CD4-positive, alpha-beta T cell (primary cell): ENCODE measurements around the gene SNAPC4. TPM values are rescaled to one million over a fixed set of nuclear protein-coding genes. Genes with fewer than 3 reads are reported as not detected.

Source experiments
- ATAC-seq: fragments of 200-7000 bp; cut with Tn5 transposase; one replicate; pipeline ENCODE4 v1.10.0; 2022; ENCODE audit warnings: mild to moderate bottlenecking; ENCODE audit not compliant: poor library complexity
- CTCF ChIA-PET: fragments of 350-600 bp; sonication (Branson Sonifier 250); formaldehyde crosslinking; loops from one replicate; lab custom pipeline; 2021; ENCODE audit warnings: antibody characterized with exemption, inconsistent platforms; lab: Charles Lee
- POLR2A ChIA-PET: fragments of 350-600 bp; sonication (Branson Sonifier 250); formaldehyde crosslinking; loops from one replicate; lab custom pipeline; 2021; ENCODE audit warnings: antibody characterized with exemption, inconsistent platforms; lab: Charles Lee
- DNase-seq, 14 experiments: peaks; one replicate each; pipeline ENCODE4 v3.0.0-alpha.2; 2013 to 2020; ENCODE audit warnings: mixed read lengths in 2 of 14
- H3K27ac ChIP-seq, 2 donors: one replicate each; pipeline versions ENCODE4 v1.5.1 to v1.7.0; 2013; ENCODE audit warnings: low read length in 2 of 2, low read depth in 1 of 2, mild to moderate bottlenecking in 1 of 2
- H3K27me3 ChIP-seq, 2 experiments: 1 replicate in 1 of 2; 2 replicates in 1 of 2; pipeline versions ENCODE4 v1.6.1 to v1.7.0; 2013; ENCODE audit warnings: low read length in 2 of 2, control low read depth in 1 of 2, mild to moderate bottlenecking in 1 of 2, moderate library complexity in 1 of 2; ENCODE audit not compliant: insufficient read depth in 2 of 2, control insufficient read depth in 1 of 2
- H3K36me3 ChIP-seq: one replicate; pipeline ENCODE4 v1.6.1; 2013; ENCODE audit warnings: low read length, control low read depth; ENCODE audit not compliant: insufficient read depth
- H3K4me1 ChIP-seq: one replicate; pipeline ENCODE4 v1.6.1; 2013; ENCODE audit warnings: low read length, control low read depth; ENCODE audit not compliant: insufficient read depth
- H3K4me3 ChIP-seq: one replicate; pipeline ENCODE4 v1.5.1; 2013; ENCODE audit warnings: mild to moderate bottlenecking, low read length, moderate library complexity
- H3K9me3 ChIP-seq, 2 experiments: 1 replicate in 1 of 2; 2 replicates in 1 of 2; pipeline versions ENCODE4 v1.6.1 to v1.7.0; 2013; ENCODE audit warnings: low read length in 2 of 2, mild to moderate bottlenecking in 2 of 2, control low read depth in 1 of 2, moderate library complexity in 1 of 2; ENCODE audit not compliant: control insufficient read depth in 1 of 2, insufficient read depth in 1 of 2
- H3K27ac Mint-ChIP-seq: one replicate; pipeline ENCODE4 v1.8.0; 2020; ENCODE audit warnings: mixed read lengths
- H3K27me3 Mint-ChIP-seq: one replicate; pipeline ENCODE4 v1.8.0; 2021; ENCODE audit warnings: mixed read lengths
- H3K36me3 Mint-ChIP-seq: one replicate; pipeline ENCODE4 v1.8.0; 2021; ENCODE audit warnings: low read depth, mixed read lengths
- H3K4me1 Mint-ChIP-seq: one replicate; pipeline ENCODE4 v1.8.0; 2021; ENCODE audit warnings: low read depth, mixed read lengths
- H3K4me3 Mint-ChIP-seq: one replicate; pipeline ENCODE4 v1.8.0; 2020; ENCODE audit warnings: mild to moderate bottlenecking, mixed read lengths
- H3K9me3 Mint-ChIP-seq: one replicate; pipeline ENCODE4 v1.8.0; 2020; ENCODE audit warnings: mixed read lengths
- CTCF ChIP-seq: fragments of 200-600 bp; IDR thresholded peaks from one replicate; pipeline ENCODE4 v1.8.0; 2022; ENCODE audit warnings: antibody characterized with exemption, mild to moderate bottlenecking
- intact Hi-C, 2 experiments: fragments of 100-400 bp; cut with DNase I in 1 of 2; cut with micrococcal nuclease in 1 of 2; formaldehyde crosslinking; loops; one replicate each; pipeline versions ENCODE4 v1.15.1 to v1.9.0; 2023 to 2025; cut with DNase I, micrococcal nuclease
- total RNA-seq, 174 experiments: library from RNA in 2 of 174; stranded (reverse) in 2 of 174; gene quantifications; one replicate each; pipeline ENCODE4 v1.2.3 and lab custom pipeline; 2021 to 2026

The SNAPC4 gene
- total RNA-seq, 2 experiments from 2014 or later = 7.7 to 8.0 TPM

DNA sequence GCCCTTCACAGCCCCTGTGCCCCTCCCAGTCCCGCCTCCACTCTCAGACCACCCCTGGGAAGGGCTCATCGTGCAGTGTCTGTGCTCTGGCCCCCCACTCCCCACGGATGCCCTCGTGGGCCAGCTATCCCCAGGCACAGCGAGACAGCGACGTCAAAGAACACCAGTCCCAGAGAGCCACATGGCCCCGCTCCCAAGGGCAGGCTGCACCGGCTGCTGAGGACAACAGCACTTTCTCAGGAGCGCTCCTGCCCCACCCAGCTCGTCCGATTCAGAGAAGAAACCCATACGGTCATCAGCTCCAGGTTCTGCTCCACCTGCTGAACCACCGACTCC, 4.8 kb upstream of the SNAPC4 start:
- Mint-ChIP-seq H3K4me3 (peak overlapping the region; percentile 55), H3K36me3 (peaks cover 48% of the 10 kb centered on the region), H3K4me1 (peaks cover 54% of the 10 kb centered on the region), H3K27me3 (no peaks in the 10 kb centered on the region), H3K9me3 (no peaks in the 10 kb centered on the region), H3K27ac (peak overlapping the region; percentile 91)
- no peaks in the 10 kb centered on the region for H3K9me3 ChIP-seq
- H3K4me1 ChIP-seq = peaks cover 75% of the 10 kb centered on the region
- ATAC-seq (no peak), DNase-seq (no peak)
- ChIA-PET CTCF (interaction anchor here (1.8 kb wide), 1 partner anchor 41 kb away, joined by 18 read pairs; the partner anchor contains the start of gene DNLZ), POLR2A (interaction anchor here (0.6 to 2.0 kb wide), 2 partner anchors 135 to 718 kb away, joined by 4 to 6 read pairs; no protein-coding TSS in a partner anchor)
- H3K27me3 ChIP-seq = no peaks in the 10 kb centered on the region
- intact Hi-C loops = loop anchor here in 1 of 2 experiments (10.0 kb wide), 3 partner anchors 140 to 440 kb away; partner anchors contain the start of genes NOTCH1, RABL6 and UBAC1
- peaks cover 28% of the 10 kb centered on the region for H3K36me3 ChIP-seq
- peak overlapping the region; percentile 52 to 86 for H3K27ac ChIP-seq
- TF ChIP-seq CTCF = no peak
- H3K4me3 ChIP-seq = peak overlapping the region; percentile 9

DNA sequence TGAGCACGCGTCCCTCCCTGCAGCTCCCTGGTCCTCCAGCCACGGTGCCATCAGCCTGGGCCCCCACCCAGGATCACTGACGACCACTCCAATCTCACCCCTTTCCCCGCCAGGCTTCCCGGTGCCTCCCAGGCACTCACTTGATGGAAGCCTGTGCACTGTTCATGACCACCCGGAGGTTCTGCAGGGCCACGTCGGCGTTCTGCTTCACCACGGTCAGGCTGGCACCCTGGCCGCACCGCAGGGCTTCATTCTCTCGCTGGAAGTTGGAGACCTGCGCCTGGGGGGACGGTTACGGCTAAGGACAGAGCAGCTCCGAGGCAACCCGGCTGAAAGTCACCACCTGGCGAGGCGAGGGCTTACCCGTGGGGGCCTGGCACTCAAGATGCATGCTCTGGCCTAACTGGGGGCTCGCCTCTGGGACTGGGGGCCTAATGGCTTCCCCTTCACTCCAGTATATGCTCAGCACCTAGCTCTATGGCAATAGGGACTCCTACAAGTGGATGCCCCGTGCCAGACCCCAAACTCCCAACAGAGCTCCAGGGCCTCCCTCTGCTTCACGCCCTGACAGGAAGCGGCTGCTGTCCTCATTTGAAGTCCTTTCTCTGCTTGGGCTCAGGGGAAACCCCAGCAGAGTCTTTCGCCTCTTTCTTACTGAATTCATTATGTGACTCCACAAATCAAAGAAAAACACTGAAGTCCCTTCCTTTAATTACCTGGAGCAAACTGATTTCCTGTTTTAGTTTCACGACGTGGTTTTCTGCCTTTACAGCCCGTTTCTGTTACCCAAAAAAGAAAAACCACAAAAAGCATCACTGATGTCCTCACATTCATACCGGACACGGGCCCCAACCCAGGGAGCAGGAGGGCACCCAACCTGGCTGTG, 4.2 kb upstream of the SNAPC4 start:
- Histone ChIP-seq H3K9me3 (no peaks in the 10 kb centered on the region), H3K27me3 (no peaks in the 10 kb centered on the region), H3K36me3 (peaks cover 28% of the 10 kb centered on the region), H3K4me3 (peak overlapping the region; percentile 24), H3K4me1 (peaks cover 74% of the 10 kb centered on the region), H3K27ac (peak overlapping the region; percentile 52 to 86)
- POLR2A ChIA-PET = interaction anchor here (0.8 to 2.0 kb wide), 6 partner anchors 14 to 136 kb away, joined by 4 to 7 read pairs (median 6); partner anchors contain the start of genes DNLZ and INPP5E
- Mint-ChIP-seq H3K9me3 (no peaks in the 10 kb centered on the region), H3K36me3 (peaks cover 47% of the 10 kb centered on the region), H3K4me1 (peaks cover 53% of the 10 kb centered on the region), H3K27me3 (no peaks in the 10 kb centered on the region), H3K27ac (peak overlapping the region; percentile 91), H3K4me3 (peak overlapping the region; percentile 74)
- CTCF ChIA-PET = interaction anchor here (1.8 kb wide), 1 partner anchor 41 kb away, joined by 18 read pairs; the partner anchor contains the start of gene DNLZ
- DNase-seq = peak in 6 of 14 experiments; percentile 16 to 74 (median 54)
- TF ChIP-seq CTCF = no peak
- intact Hi-C loops = loop anchor here in 1 of 2 experiments (10.0 kb wide), 3 partner anchors 141 to 439 kb away; partner anchors contain the start of genes NOTCH1, RABL6 and UBAC1
- ATAC-seq = no peak

GRCh38 chr9:136403538-136403914, 3.6 kb upstream of the SNAPC4 start:
- peaks cover 46% of the 10 kb centered on the region for H3K36me3 Mint-ChIP-seq
- TF ChIP-seq CTCF = no peak
- CTCF ChIA-PET = interaction anchor here (1.8 kb wide), 1 partner anchor 40 kb away, joined by 18 read pairs; the partner anchor contains the start of gene DNLZ
- intact Hi-C loops = loop anchor here in 1 of 2 experiments (10.0 kb wide), 3 partner anchors 141 to 439 kb away; partner anchors contain the start of genes NOTCH1, RABL6 and UBAC1
- H3K9me3 Mint-ChIP-seq = no peaks in the 10 kb centered on the region
- H3K4me3 Mint-ChIP-seq = peak overlapping the region; percentile 74
- H3K4me1 ChIP-seq = peaks cover 74% of the 10 kb centered on the region
- no peaks in the 10 kb centered on the region for H3K27me3 ChIP-seq
- ATAC-seq (peak; percentile 86), DNase-seq (peak; percentile 33 to 93 (median 63))
- H3K36me3 ChIP-seq = peaks cover 28% of the 10 kb centered on the region
- peak overlapping the region; percentile 47 to 86 for H3K27ac ChIP-seq
- H3K4me3 ChIP-seq = peak overlapping the region; percentile 24
- H3K4me1 Mint-ChIP-seq = peaks cover 54% of the 10 kb centered on the region
- H3K27ac Mint-ChIP-seq = peak overlapping the region; percentile 91
- H3K27me3 Mint-ChIP-seq = no peaks in the 10 kb centered on the region
- H3K9me3 ChIP-seq = no peaks in the 10 kb centered on the region
- POLR2A ChIA-PET = interaction anchor here (0.8 to 2.0 kb wide), 6 partner anchors 14 to 136 kb away, joined by 4 to 7 read pairs (median 6); partner anchors contain the start of genes DNLZ and INPP5E
